ENCODE data around the gene MAGEL2.

MAGEL2 gene

DNA sequence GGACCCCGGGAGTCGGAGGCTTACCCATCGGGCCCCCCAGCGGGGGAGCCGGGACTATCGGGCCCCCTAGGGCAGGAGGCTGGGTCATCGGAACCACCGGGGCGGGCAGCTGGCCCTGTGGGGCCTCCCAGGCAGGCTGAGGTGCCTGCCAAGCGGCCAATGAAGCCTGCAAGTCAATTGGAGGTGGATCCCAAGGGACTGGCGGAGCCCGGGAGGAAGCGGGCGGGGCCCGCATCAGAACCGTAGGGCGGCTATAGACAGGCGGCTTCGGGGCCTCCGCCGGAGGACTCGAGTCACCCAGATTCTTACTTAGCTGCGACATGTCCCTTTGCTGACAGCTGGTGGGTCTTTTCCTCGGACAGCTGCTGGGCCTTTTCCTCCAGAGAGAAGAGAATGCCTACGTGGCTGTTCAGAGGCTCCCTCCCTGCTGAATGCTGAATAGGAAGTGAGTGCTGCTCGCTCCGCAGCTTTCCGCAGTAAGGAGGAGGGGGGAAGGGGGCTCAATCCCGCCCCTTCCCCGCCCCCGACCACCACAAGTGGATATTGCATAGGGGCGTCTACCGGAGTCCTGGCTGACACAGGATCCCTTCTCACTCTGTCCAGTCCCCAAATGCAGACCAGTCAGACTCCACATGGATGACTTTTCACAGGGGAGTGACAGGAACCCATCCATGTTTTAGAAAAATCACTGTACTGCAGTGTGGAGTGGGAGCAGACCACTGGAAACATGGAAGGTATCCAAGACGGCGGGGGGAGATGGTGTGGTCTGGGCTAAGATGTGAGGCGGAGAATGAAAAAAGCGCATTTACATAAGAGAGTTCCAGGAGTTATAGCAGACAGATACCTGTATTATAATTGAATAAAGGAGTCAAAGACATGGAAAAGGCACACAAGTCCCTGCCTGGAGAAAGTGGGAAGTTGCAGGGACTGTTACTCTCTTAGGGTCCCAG is at the start of gene MAGEL2:
TSS of gene MAGEL2 (minus strand) at position 447 of the 950 bp plus-strand sequence. CDS start at position 322, 125 bp downstream.
- TF ChIP-seq, protein P1, sequence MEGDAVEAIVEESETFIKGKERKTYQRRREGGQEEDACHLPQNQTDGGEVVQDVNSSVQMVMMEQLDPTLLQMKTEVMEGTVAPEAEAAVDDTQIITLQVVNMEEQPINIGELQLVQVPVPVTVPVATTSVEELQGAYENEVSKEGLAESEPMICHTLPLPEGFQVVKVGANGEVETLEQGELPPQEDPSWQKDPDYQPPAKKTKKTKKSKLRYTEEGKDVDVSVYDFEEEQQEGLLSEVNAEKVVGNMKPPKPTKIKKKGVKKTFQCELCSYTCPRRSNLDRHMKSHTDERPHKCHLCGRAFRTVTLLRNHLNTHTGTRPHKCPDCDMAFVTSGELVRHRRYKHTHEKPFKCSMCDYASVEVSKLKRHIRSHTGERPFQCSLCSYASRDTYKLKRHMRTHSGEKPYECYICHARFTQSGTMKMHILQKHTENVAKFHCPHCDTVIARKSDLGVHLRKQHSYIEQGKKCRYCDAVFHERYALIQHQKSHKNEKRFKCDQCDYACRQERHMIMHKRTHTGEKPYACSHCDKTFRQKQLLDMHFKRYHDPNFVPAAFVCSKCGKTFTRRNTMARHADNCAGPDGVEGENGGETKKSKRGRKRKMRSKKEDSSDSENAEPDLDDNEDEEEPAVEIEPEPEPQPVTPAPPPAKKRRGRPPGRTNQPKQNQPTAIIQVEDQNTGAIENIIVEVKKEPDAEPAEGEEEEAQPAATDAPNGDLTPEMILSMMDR (IDR thresholded peaks at IDR 0.05): no peak
- H3K4me3 ChIP-seq (ENCODE audit: low read depth in 1 of 2, low read length in 1 of 2): no peak within 1 kb of the TSS

DNA sequence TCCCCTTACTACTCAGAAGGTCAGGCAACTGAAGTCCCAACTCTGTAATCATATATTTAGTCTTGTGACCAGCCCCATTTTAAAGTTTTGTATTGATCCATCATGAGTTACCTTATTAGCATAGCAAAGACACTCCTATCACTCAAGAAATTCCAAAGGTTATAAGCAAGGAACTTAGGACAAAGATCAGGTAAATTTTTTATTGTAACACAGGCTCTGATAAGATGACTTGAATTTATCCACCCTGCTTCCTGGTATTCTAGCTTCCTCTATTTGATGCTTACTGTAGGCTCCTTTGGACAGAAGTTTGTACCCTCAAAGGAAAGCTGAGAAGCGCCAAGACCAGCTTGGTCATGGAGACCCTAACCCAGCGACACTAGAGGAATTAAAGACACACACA is 47.6 kb upstream of the MAGEL2 start:
- TF ChIP-seq, protein P1 (IDR thresholded peaks at IDR 0.05): no peak
- no peaks in the 10 kb centered on the region for H3K9me3 ChIP-seq
- H3K36me3 ChIP-seq: no peaks in the 10 kb centered on the region

More for the DNA sequence above, at the start of gene MAGEL2:
- Histone ChIP-seq H3K27me3 (peaks cover 36% of the 10 kb centered on the region), H3K27ac (no peak within 1 kb of the TSS), H3K36me3 (no peaks in the 10 kb centered on the region), H3K4me1 (ENCODE audit: control insufficient read depth in 1 of 2, insufficient read depth in 1 of 2, low read depth in 1 of 2, low read length in 1 of 2) (no peaks in the 10 kb centered on the region), H3K9me3 (no peaks in the 10 kb centered on the region)

DNA sequence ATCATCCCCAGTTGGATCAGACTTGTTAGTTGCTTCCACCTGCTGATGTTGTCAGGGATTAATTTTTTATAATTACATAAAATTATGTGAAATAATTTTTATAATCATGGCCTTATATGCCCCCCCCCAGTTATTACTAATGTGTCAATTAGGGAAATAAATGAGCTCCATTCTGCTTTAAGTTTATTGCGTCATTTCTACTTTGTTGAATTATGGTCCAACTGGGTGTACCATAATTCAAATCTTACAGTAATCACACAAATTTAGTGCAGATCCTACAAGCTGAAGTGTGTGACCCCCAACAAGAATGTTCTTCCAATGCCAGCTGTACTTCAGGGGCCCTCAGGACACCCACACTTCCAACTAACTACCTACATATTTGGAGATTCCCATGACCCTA is 46.9 kb upstream of the MAGEL2 start:
- Histone ChIP-seq H3K36me3 (no peaks in the 10 kb centered on the region), H3K27ac (no peak overlapping the region), H3K4me1 (ENCODE audit: control insufficient read depth in 1 of 2, insufficient read depth in 1 of 2, low read depth in 1 of 2, low read length in 1 of 2) (no peaks in the 10 kb centered on the region), H3K4me3 (ENCODE audit: low read depth in 1 of 2, low read length in 1 of 2) (no peak overlapping the region), H3K9me3 (no peaks in the 10 kb centered on the region), H3K27me3 (no peaks in the 10 kb centered on the region)
- TF ChIP-seq, protein P1 (IDR thresholded peaks at IDR 0.05): no peak

More for the DNA sequence above, 47.6 kb upstream of the MAGEL2 start:
- H3K27ac ChIP-seq: no peak overlapping the region
- H3K4me1 ChIP-seq (ENCODE audit: control insufficient read depth in 1 of 2, insufficient read depth in 1 of 2, low read depth in 1 of 2, low read length in 1 of 2): no peaks in the 10 kb centered on the region
- no peak overlapping the region for H3K4me3 ChIP-seq (ENCODE audit: low read depth in 1 of 2, low read length in 1 of 2)
- H3K27me3 ChIP-seq: no peaks in the 10 kb centered on the region

DNA sequence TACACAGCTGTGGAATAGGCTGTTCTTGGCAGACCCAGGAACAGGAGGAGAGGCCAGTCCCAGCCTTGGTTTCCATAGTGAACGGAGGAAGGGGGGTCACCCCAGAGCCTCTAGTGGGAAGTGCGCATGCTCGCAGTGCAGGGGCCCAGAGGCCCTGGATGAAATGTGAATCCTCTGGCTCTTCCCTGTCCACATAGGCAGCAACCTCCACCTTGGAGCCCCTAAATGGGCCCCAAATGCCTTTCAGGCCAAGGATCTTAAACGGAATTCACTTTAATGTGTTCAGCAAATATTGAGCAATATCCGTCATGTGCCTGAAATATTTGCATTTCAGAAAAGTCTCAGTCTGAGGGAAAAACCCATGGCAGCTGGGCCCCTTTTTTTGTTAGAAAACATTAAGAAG is 42.8 kb upstream of the MAGEL2 start:
- no peak overlapping the region for H3K4me3 ChIP-seq (ENCODE audit: low read depth in 1 of 2, low read length in 1 of 2)
- no peak overlapping the region for H3K27ac ChIP-seq
- H3K27me3 ChIP-seq: peaks cover 22% of the 10 kb centered on the region
- H3K9me3 ChIP-seq: no peaks in the 10 kb centered on the region
- H3K4me1 ChIP-seq (ENCODE audit: control insufficient read depth in 1 of 2, insufficient read depth in 1 of 2, low read depth in 1 of 2, low read length in 1 of 2): no peaks in the 10 kb centered on the region
- H3K36me3 ChIP-seq: no peaks in the 10 kb centered on the region
- TF ChIP-seq, protein P1 (IDR thresholded peaks at IDR 0.05): no peak

DNA sequence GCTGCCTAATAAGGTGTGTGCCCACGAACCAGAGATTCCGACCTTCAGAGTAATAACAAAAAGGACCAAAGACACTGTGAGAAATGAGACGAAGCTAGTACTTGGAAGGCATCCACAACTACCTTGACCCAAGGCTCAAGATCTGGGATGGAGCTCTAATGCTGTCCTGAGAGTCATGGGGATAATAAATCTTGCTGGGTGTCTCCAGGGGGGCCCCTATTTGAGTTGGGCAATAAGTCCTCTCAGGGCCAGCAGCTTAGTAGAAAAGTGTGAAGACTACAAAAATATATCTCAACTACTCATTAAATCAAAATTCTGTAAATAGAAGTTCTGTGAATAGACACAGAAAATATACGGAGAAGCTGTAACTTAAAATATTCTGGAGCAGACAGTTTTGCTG is 42.3 kb upstream of the MAGEL2 start:
- Histone ChIP-seq H3K36me3 (no peaks in the 10 kb centered on the region), H3K4me1 (ENCODE audit: control insufficient read depth in 1 of 2, insufficient read depth in 1 of 2, low read depth in 1 of 2, low read length in 1 of 2) (no peaks in the 10 kb centered on the region), H3K27me3 (peaks cover 22% of the 10 kb centered on the region), H3K4me3 (ENCODE audit: low read depth in 1 of 2, low read length in 1 of 2) (no peak overlapping the region), H3K9me3 (no peaks in the 10 kb centered on the region), H3K27ac (no peak overlapping the region)
- TF ChIP-seq, protein P1 (IDR thresholded peaks at IDR 0.05): no peak

All from neutrophil (primary cell).